GM12864 (cell line): ENCODE data around the gene ZMAT5.
"Not testable (repeated sequence)": the region's sequence is repeated elsewhere in the genome, so short reads cannot be mapped to it uniquely, and the experiment has no call there.

Source experiments
- DNase-seq: peaks from one replicate; pipeline ENCODE4 v3.0.0-alpha.2; 2011; ENCODE audit warnings: low read depth
- H3K4me3 ChIP-seq: 2 replicates; pipeline ENCODE4 v1.5.1; 2011; ENCODE audit warnings: mild to moderate bottlenecking, low read depth, low read length, control low read depth
- CTCF ChIP-seq: IDR thresholded peaks from 2 replicates; pipeline ENCODE4 v1.5.1; 2011; ENCODE audit warnings: low read depth, mild to moderate bottlenecking, moderate library complexity, low read length, control low read depth, inconsistent platforms; ENCODE audit errors: missing control alignments

ZMAT5 gene

GRCh38 chr22:29756341-29756740 lies 10.5 kb downstream of the ZMAT5 start:
- no peak for TF ChIP-seq CTCF
- DNase-seq, result no peak
- H3K4me3 ChIP-seq, result no peak overlapping the region

GRCh38 chr22:29755889-29756288 lies 10.9 kb downstream of the ZMAT5 start:
- H3K4me3 ChIP-seq, result no peak overlapping the region
- no peak for TF ChIP-seq CTCF
- DNase-seq, result no peak

- not testable (repeated sequence) for DNase-seq, H3K4me3 ChIP-seq
Observed at GRCh38 chr22:29754658-29755395, 12.0 kb downstream of the ZMAT5 start.

GRCh38 chr22:29753808-29754657 lies 12.8 kb downstream of the ZMAT5 start:
- no peak overlapping the region for H3K4me3 ChIP-seq

GRCh38 chr22:29751669-29752068 lies 15.1 kb downstream of the ZMAT5 start:
- no peak for TF ChIP-seq CTCF
- no peak for DNase-seq
- H3K4me3 ChIP-seq, result no peak overlapping the region

More at GRCh38 chr22:29753808-29754657, 12.8 kb downstream of the ZMAT5 start:
- no peak for TF ChIP-seq CTCF
- DNase-seq, result no peak

- TF ChIP-seq CTCF, result no peak
- H3K4me3 ChIP-seq, result no peak overlapping the region
- no peak for DNase-seq
Observed at GRCh38 chr22:29750559-29751538, 16.0 kb downstream of the ZMAT5 start.

GRCh38 chr22:29750029-29750428 lies 16.8 kb downstream of the ZMAT5 start:
- DNase-seq, result no peak
- H3K4me3 ChIP-seq, result no peak overlapping the region
- no peak for TF ChIP-seq CTCF
